CD4-positive, alpha-beta T cell treated with Interferon gamma for 1 hour (primary cell): ENCODE results near the gene GSG1L2.

Experiments
- DNase-seq: peaks from one replicate; pipeline ENCODE4 v3.0.0-alpha.2; 2020

Gene GSG1L2

GRCh38 chr17:9824797-9825338 is 3.0 kb upstream of the GSG1L2 start:
- DNase-seq = no peak

GRCh38 chr17:9824094-9824493 is 2.2 kb upstream of the GSG1L2 start:
- DNase-seq = no peak

- DNase-seq = no peak
Measured at GRCh38 chr17:9820448-9820847, 1.4 kb downstream of the GSG1L2 start.

GRCh38 chr17:9818760-9819159 is 3.1 kb downstream of the GSG1L2 start:
- DNase-seq = no peak

GRCh38 chr17:9817086-9817485 is 4.8 kb downstream of the GSG1L2 start:
- no peak for DNase-seq

- no peak for DNase-seq
Measured at GRCh38 chr17:9816472-9816871, 5.4 kb downstream of the GSG1L2 start.

- DNase-seq = no peak
Measured at GRCh38 chr17:9814337-9814945, 7.4 kb downstream of the GSG1L2 start.

GRCh38 chr17:9813166-9813565 is 8.7 kb downstream of the GSG1L2 start:
- DNase-seq = no peak

GRCh38 chr17:9811537-9811936 is 10.3 kb downstream of the GSG1L2 start:
- no peak for DNase-seq

GRCh38 chr17:9811086-9811485 is 10.8 kb downstream of the GSG1L2 start:
- no peak for DNase-seq

GRCh38 chr17:9810100-9810949 is 11.6 kb downstream of the GSG1L2 start:
- no peak for DNase-seq

- DNase-seq = no peak
Measured at GRCh38 chr17:9809409-9809808, 12.5 kb downstream of the GSG1L2 start.

GRCh38 chr17:9806699-9807098 is 15.2 kb downstream of the GSG1L2 start:
- DNase-seq = no peak

GRCh38 chr17:9805769-9806168 is 16.1 kb downstream of the GSG1L2 start:
- no peak for DNase-seq

- DNase-seq = no peak
Measured at GRCh38 chr17:9802697-9803096, 19.2 kb downstream of the GSG1L2 start.

- DNase-seq = no peak
Measured at GRCh38 chr17:9802294-9802693, 19.6 kb downstream of the GSG1L2 start.

- DNase-seq = no peak
Measured at GRCh38 chr17:9801505-9801904, 20.4 kb downstream of the GSG1L2 start.

GRCh38 chr17:9798724-9799123 is 23.2 kb downstream of the GSG1L2 start:
- no peak for DNase-seq

GRCh38 chr17:9798008-9798407 is 23.9 kb downstream of the GSG1L2 start:
- DNase-seq = no peak

GRCh38 chr17:9792181-9792840 is 29.6 kb downstream of the GSG1L2 start:
- DNase-seq = no peak

- no peak for DNase-seq
Measured at GRCh38 chr17:9790889-9791876, 30.7 kb downstream of the GSG1L2 start, which contains the start of gene DHRS7C. Gene DHRS7C, minus strand, starts transcription at chr17:9791592. Its CDS starts 308 bp downstream, at chr17:9791284.

GRCh38 chr17:9790316-9790715 is 31.6 kb downstream of the GSG1L2 start:
- no peak for DNase-seq
